ENCODE results near the gene XPO4. TPM values are rescaled to one million over a fixed set of nuclear protein-coding genes. Genes with fewer than 3 reads are reported as not detected.

Gene XPO4
- total and polyA plus RNA-seq, 2 of the 13 experiments (the other 11 are each of a cell fraction or from before 2014, with no cell fraction given): 8.4 to 24.8 TPM

DNA sequence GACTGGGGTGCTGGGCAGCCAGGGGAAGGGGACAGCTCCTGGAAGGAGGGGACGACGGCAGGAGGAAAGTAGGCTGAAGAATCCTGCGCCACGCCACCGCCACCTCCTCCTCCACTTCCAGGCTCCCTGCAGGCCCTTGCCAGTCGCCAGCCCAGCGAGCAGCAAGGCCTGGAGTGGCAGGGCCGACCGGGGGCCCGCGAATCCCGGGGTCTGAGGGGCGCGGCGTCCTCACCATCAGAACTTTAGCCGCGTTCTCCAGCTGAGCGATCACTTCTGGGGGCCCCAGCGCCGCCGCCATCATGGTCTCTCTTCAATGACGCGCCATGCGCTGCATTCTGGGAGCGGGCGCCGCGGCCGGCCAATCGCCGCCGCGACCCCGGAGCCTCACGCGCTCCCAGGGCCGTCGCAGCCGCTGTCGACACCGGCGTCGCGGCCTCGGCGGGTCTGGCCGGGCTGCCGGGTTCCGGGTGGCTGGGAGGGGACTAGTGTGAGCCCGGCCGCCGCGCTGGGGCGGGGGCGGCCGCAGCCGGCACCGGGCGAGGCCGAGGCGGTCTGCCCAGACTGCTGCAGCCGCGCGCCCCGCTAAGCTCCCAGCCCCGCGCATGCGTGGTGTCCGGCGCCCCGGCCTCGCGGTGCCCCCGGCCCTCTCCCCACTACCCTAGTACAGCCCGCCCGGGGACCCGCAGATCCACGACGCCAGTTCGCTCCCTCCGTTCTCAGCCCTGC lies at the start of gene XPO4 (continued):
- TF ChIP-seq POLR2AphosphoS2 (IDR thresholded peaks at IDR 0.05; ENCODE audit: low read depth, low read length): no peak
- TF ChIP-seq, protein P1, sequence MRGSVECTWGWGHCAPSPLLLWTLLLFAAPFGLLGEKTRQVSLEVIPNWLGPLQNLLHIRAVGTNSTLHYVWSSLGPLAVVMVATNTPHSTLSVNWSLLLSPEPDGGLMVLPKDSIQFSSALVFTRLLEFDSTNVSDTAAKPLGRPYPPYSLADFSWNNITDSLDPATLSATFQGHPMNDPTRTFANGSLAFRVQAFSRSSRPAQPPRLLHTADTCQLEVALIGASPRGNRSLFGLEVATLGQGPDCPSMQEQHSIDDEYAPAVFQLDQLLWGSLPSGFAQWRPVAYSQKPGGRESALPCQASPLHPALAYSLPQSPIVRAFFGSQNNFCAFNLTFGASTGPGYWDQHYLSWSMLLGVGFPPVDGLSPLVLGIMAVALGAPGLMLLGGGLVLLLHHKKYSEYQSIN (CRISPR knock-in tag; IDR thresholded peaks at IDR 0.05; ENCODE audit: borderline replicate concordance): no peak
- no peak for TF ChIP-seq SP1 (IDR thresholded peaks at IDR 0.05)
- TF ChIP-seq SP1 (CRISPR knock-in tag; IDR thresholded peaks at IDR 0.05): no peak
- TF ChIP-seq HMGA1 (CRISPR knock-in tag; conservative IDR thresholded peaks at IDR 0.05): no peak
- TF ChIP-seq, protein P2, sequence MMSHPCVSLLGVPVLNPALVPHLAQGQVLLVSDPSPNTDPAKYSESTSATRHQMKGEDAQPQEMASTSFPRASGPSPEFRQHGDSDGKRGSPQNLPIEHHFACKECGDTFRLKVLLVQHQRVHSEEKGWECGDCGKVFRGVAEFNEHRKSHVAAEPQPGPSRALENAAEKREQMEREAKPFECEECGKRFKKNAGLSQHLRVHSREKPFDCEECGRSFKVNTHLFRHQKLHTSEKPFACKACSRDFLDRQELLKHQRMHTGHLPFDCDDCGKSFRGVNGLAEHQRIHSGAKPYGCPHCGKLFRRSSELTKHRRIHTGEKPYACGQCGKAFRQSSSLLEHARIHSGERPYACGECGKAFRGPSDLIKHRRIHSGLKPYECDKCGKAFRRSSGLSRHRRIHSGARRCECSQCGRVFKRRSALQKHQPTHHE (CRISPR knock-in tag; IDR thresholded peaks at IDR 0.05; ENCODE audit: borderline replicate concordance): 0 out of 2 replicates have a peak, but pooled peaks have one; percentile 37
- TF ChIP-seq CENPX (CRISPR knock-in tag; IDR thresholded peaks at IDR 0.05): no peak
- TF ChIP-seq CEBPG (CRISPR knock-in tag; IDR thresholded peaks at IDR 0.05): no peak
- no peak for TF ChIP-seq FOXK2 (IDR thresholded peaks at IDR 0.05)
- no peak for TF ChIP-seq ZBTB20 (CRISPR knock-in tag; IDR thresholded peaks at IDR 0.05; ENCODE audit: borderline replicate concordance, low read depth)
- TF ChIP-seq, protein P3, sequence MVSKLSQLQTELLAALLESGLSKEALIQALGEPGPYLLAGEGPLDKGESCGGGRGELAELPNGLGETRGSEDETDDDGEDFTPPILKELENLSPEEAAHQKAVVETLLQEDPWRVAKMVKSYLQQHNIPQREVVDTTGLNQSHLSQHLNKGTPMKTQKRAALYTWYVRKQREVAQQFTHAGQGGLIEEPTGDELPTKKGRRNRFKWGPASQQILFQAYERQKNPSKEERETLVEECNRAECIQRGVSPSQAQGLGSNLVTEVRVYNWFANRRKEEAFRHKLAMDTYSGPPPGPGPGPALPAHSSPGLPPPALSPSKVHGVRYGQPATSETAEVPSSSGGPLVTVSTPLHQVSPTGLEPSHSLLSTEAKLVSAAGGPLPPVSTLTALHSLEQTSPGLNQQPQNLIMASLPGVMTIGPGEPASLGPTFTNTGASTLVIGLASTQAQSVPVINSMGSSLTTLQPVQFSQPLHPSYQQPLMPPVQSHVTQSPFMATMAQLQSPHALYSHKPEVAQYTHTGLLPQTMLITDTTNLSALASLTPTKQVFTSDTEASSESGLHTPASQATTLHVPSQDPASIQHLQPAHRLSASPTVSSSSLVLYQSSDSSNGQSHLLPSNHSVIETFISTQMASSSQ (IDR thresholded peaks at IDR 0.05; ENCODE audit: low read depth): no peak
- TF ChIP-seq, protein P3 (CRISPR knock-in tag; IDR thresholded peaks at IDR 0.05; ENCODE audit: borderline replicate concordance): 0 out of 2 replicates have a peak, but pooled peaks have one; percentile 29
- TF ChIP-seq, protein P4, sequence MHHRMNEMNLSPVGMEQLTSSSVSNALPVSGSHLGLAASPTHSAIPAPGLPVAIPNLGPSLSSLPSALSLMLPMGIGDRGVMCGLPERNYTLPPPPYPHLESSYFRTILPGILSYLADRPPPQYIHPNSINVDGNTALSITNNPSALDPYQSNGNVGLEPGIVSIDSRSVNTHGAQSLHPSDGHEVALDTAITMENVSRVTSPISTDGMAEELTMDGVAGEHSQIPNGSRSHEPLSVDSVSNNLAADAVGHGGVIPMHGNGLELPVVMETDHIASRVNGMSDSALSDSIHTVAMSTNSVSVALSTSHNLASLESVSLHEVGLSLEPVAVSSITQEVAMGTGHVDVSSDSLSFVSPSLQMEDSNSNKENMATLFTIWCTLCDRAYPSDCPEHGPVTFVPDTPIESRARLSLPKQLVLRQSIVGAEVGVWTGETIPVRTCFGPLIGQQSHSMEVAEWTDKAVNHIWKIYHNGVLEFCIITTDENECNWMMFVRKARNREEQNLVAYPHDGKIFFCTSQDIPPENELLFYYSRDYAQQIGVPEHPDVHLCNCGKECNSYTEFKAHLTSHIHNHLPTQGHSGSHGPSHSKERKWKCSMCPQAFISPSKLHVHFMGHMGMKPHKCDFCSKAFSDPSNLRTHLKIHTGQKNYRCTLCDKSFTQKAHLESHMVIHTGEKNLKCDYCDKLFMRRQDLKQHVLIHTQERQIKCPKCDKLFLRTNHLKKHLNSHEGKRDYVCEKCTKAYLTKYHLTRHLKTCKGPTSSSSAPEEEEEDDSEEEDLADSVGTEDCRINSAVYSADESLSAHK (CRISPR knock-in tag; IDR thresholded peaks at IDR 0.05; ENCODE audit: borderline replicate concordance): no peak
- TF ChIP-seq, protein P5, sequence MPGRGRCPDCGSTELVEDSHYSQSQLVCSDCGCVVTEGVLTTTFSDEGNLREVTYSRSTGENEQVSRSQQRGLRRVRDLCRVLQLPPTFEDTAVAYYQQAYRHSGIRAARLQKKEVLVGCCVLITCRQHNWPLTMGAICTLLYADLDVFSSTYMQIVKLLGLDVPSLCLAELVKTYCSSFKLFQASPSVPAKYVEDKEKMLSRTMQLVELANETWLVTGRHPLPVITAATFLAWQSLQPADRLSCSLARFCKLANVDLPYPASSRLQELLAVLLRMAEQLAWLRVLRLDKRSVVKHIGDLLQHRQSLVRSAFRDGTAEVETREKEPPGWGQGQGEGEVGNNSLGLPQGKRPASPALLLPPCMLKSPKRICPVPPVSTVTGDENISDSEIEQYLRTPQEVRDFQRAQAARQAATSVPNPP (CRISPR knock-in tag; IDR thresholded peaks at IDR 0.05): peak; percentile 76
- TF ChIP-seq, protein P6, sequence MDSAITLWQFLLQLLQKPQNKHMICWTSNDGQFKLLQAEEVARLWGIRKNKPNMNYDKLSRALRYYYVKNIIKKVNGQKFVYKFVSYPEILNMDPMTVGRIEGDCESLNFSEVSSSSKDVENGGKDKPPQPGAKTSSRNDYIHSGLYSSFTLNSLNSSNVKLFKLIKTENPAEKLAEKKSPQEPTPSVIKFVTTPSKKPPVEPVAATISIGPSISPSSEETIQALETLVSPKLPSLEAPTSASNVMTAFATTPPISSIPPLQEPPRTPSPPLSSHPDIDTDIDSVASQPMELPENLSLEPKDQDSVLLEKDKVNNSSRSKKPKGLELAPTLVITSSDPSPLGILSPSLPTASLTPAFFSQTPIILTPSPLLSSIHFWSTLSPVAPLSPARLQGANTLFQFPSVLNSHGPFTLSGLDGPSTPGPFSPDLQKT (CRISPR knock-in tag; IDR thresholded peaks at IDR 0.05; ENCODE audit: borderline replicate concordance): no peak

All from HepG2 (cell line).